NK-92 treated with Interleukin-12 subunit alpha and Interleukin-12 subunit beta, amount 100 ng/mL, for 24 hours (cell line): Measurements from ENCODE around the gene TTLL7.

ENCODE experiments used
- DNase-seq: peaks from one replicate; lab custom pipeline; 2025; lab: John Stamatoyannopoulos, UW

The TTLL7 gene, protein sequence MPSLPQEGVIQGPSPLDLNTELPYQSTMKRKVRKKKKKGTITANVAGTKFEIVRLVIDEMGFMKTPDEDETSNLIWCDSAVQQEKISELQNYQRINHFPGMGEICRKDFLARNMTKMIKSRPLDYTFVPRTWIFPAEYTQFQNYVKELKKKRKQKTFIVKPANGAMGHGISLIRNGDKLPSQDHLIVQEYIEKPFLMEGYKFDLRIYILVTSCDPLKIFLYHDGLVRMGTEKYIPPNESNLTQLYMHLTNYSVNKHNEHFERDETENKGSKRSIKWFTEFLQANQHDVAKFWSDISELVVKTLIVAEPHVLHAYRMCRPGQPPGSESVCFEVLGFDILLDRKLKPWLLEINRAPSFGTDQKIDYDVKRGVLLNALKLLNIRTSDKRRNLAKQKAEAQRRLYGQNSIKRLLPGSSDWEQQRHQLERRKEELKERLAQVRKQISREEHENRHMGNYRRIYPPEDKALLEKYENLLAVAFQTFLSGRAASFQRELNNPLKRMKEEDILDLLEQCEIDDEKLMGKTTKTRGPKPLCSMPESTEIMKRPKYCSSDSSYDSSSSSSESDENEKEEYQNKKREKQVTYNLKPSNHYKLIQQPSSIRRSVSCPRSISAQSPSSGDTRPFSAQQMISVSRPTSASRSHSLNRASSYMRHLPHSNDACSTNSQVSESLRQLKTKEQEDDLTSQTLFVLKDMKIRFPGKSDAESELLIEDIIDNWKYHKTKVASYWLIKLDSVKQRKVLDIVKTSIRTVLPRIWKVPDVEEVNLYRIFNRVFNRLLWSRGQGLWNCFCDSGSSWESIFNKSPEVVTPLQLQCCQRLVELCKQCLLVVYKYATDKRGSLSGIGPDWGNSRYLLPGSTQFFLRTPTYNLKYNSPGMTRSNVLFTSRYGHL

GRCh38 chr1:83998498-83999315 is at the start of gene TTLL7:
Gene TTLL7, minus strand, starts transcription at chr1:83999132. Its CDS starts 46,921 bp downstream, at chr1:83952211.
- no peak for DNase-seq

- DNase-seq = no peak
These were observed 43.5 kb upstream of the TTLL7 start for GRCh38 chr1:84042461-84042860.

GRCh38 chr1:84037758-84038611 is 39.1 kb upstream of the TTLL7 start:
- DNase-seq = no peak

DNA sequence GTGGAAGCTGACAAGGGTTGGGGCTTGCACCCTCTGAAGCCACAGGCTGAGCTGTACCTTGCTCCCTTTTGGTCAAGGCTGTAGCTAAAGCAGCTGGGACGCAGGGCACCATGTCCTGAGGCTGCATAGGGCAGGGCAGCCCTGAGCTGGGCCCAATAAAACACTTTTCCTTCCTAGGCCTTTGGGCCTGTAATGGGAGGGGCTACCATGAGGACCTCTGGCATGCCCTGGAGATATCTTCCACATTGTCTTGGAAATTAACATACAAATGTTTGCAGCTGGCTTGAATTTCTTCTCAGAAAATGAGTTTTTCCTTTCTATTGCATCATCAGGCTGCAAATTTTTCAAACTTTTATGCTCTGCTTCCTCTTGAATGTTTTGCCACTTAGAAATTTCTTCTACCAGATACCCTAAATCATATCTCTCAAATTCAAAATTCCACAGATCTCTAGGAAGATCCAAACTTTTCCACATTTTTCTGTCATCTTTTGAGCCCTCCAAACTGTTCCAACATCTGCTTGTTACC is 32.9 kb upstream of the TTLL7 start:
- DNase-seq = no peak

GRCh38 chr1:84027368-84027767 is 28.4 kb upstream of the TTLL7 start:
- no peak for DNase-seq

DNA sequence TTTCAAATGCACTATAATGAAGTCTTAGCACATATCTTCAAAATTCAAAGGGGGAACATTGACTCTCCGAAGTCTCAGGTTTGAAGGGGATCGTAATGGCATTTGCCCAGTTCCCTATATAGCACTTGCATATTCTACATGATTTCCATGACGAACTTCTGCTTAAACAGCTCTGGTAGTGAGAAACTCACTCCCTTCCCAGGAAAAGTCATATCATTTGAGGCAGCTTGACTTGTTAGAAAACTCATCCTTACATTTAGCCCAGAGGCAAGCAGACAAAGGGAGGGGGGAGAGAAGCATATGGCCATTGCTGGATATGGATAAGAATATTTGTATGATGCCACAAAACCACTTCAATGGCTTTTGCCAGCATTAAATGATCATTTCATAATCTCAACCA is 27.0 kb upstream of the TTLL7 start:
- no peak for DNase-seq

GRCh38 chr1:84021822-84022221 is 22.9 kb upstream of the TTLL7 start:
- no peak for DNase-seq

- DNase-seq = no peak
These were observed 21.2 kb upstream of the TTLL7 start for GRCh38 chr1:84020151-84020550.

- no peak for DNase-seq
These were observed 20.3 kb upstream of the TTLL7 start for GRCh38 chr1:84019217-84019616.

DNA sequence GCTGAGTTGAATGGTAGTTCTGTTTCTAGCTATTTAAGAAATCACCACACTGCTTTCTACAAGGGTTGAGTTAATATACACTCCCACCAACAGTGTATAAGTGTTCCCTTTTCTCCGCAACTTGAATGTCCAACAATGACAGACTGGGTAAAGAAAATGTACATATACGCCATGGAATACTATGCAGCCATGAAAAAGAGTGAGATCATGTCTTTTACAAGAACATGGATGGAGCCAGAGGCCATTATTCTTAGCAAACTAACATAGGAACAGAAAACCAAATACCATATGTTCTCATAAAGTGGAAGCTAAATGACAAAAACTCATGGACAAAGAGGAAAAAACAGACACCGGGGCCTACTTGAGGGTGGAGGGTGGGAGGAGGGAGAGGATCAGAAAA is 14.8 kb upstream of the TTLL7 start:
- DNase-seq = no peak

DNA sequence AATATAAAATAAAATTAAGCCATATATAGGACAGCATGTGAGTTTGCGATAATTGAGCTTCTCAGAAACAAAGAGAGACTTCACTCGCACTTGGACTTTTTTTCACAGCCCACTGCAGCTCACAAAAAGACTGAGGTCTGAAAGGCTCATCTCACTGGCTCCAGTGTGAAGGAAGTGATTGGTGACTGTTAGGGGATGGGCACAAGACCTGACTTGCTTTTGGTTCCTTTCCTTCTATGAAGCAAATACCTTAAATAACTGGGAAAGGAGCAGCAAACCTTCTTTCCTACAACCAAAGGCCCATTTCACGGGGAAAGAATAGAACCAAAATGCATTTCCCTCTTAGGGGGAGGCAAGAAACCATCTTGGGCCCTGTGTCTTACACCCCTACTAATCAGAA is 13.1 kb upstream of the TTLL7 start:
- no peak for DNase-seq

DNA sequence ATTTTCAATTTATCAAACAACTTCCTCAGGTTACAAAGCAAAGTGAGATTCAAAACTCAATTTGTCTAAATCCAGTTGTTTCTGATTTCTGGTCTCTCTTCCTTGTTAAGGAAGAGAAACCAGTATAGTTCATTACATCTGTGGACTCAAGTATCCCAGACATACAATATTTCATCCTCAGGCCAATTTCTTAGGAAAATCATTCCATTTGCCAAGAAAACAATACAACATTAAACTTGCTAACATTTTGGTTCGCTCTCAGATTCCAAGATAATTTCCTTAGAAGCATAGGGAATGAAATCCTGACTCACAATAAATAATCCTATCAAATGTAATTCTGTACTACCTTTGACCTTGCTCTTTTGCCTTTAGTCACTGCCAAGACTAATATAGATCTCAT is 11.2 kb upstream of the TTLL7 start:
- DNase-seq = no peak

- no peak for DNase-seq
These were observed 9.7 kb upstream of the TTLL7 start for GRCh38 chr1:84008631-84009030.

DNA sequence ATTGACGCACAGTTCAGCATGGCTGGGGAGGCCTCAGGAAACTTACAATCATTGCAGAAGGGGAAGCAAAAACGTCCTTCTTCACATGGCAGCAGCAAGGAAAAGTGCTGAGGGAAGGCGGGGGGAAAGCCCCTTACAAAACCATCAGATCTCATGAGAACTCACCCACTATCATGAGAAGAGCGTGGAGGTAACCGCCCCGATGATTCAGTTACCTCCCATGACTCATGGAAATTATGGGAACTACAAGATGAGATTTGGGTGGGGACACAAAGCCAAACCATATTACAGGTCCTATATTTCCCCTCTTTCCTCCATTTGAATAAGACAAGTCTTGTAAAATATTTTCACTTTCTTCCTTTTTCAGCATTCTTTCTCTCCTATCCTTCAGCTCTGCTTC is 7.7 kb upstream of the TTLL7 start:
- no peak for DNase-seq

- no peak for DNase-seq
These were observed 2.6 kb upstream of the TTLL7 start for GRCh38 chr1:84001501-84001900.

GRCh38 chr1:84000954-84001495 is 2.1 kb upstream of the TTLL7 start:
- DNase-seq = no peak

DNA sequence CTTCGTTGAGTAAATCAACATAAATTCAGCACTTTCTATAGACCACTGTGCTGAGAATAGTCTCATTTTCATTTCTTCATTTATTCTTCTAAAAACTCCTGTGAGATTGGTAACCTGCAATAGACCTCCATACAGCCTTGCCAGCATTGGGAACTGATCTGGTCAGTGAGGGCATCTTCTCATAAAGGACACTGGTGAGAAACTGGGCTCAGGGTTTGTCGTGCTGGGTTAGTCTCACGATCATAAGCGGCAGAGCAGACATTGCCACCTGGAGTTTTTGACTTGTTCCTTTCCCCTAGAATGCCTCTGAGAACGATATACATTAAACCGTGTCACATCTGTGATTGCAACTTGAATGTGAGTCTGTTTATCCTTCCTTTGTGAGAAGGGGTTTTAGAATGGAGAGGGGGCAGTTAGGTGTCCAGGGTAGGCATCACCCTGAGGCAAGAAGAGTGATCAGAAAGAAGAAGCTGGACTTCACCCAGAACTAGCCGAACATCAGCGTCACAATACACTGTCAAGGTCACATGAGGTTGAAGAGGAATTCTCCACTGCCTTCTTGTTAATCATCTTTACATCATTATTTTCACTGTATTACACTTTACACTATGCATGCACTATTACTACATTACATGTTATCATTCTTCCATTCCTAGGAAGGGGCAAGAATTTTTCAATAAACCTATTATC is 1.4 kb upstream of the TTLL7 start:
- DNase-seq = no peak

- no peak for DNase-seq
These were observed 436 bp upstream of the TTLL7 start for GRCh38 chr1:83999316-83999819.

GRCh38 chr1:83998205-83998497 is 781 bp downstream of the TTLL7 start:
- DNase-seq = no peak

GRCh38 chr1:83997631-83998030 is 1.3 kb downstream of the TTLL7 start:
- no peak for DNase-seq
